Spleen (tissue), 7 donors: ENCODE results near the gene NKX6-2.

Experiments used
- CTCF ChIP-seq, 11 experiments: fragments of 200-600 bp in 7 of 11; fragments of 450-650 bp in 4 of 11; sonication (generic) in 4 of 11; IDR thresholded peaks in 8 of 11; conservative IDR thresholded peaks in 3 of 11; 1 replicate in 7 of 11; 2 replicates in 4 of 11; pipeline versions ENCODE4 v1.4.0 to v1.8.0; 2016 to 2021; ENCODE audit warnings: antibody characterized with exemption in 11 of 11, inconsistent platforms in 4 of 11, mild to moderate bottlenecking in 1 of 11
- POLR2A ChIP-seq, 3 donors: fragments of 450-650 bp; IDR thresholded peaks; one replicate each; pipeline ENCODE4 v1.5.1; 2017; ENCODE audit warnings: antibody characterized with exemption in 3 of 3, mild to moderate bottlenecking in 1 of 3
- POLR2AphosphoS5 ChIP-seq, 3 donors: sonication (generic); formaldehyde crosslinking; IDR thresholded peaks; one replicate each; pipeline ENCODE4 v1.5.1; 2017; ENCODE audit warnings: antibody characterized with exemption in 3 of 3
- donor health status: DM: no; HTN: no; CAD: no; lungs with moderate emphysema.
- donor health status: DM: no; HTN: no; CAD: no.
- donor health status: DM: no; HTN: no; CAD: no.

- TF ChIP-seq POLR2A (IDR thresholded peaks at IDR 0.05) (no peak), CTCF (IDR thresholded peaks at IDR 0.05 in 8 of 11, conservative IDR thresholded peaks at IDR 0.05 in 3 of 11) (no peak), POLR2AphosphoS5 (IDR thresholded peaks at IDR 0.05) (no peak)
These were observed at the start of gene NKX6-2 for GRCh38 chr10:132785723-132786475.
